Measurements from ENCODE around the gene REC8.

GRCh38 chr14:24133735-24134134 lies 38.1 kb upstream of the REC8 start:
- no peak for TF ChIP-seq CTCF (IDR thresholded peaks at IDR 0.05)
- no peak for TF ChIP-seq POLR2A (IDR thresholded peaks at IDR 0.05)

All from uterus (tissue), 2 donors.